ENCODE data around the gene COX6B1. TPM values are rescaled to one million over a fixed set of nuclear protein-coding genes. Genes with fewer than 3 reads are reported as not detected.
"Not testable (repeated sequence)": the region's sequence is repeated elsewhere in the genome, so short reads cannot be mapped to it uniquely, and the experiment has no call there.

COX6B1 gene
- total RNA-seq (2021; ENCODE audit: unreplicated experiment) (835 TPM), Bru-seq, nascent RNA (percentile 93 among the genes with signal in this experiment), BruChase-seq, experiment 1, labeled RNA remaining after a 2-hour chase (percentile 90 among the genes with signal in this experiment), BruChase-seq, experiment 2, labeled RNA remaining after a 6-hour chase (percentile 92 among the genes with signal in this experiment)
- 771 TPM for polyA plus RNA-seq (2012; ENCODE audit: insufficient read length)
- long read RNA-seq, transcript COX6B1-201 (4 exons, 667 nt), result major isoform, 238 of 437 reads
- long read RNA-seq, partial matches to known transcripts, result 191 of 437 reads
- long read RNA-seq, other reads (novel, unspliced or antisense), result 8 of 437 reads

- intact Hi-C loops (cut with micrococcal nuclease; ENCODE audit: unreplicated experiment), result no loop called here
- H3K4me3 ChIP-seq (ENCODE audit: low read depth in 2 of 2, low read length in 2 of 2), result peak within 1 kb of the TSS; percentile 79 to 96
- H3K9me3 ChIP-seq (ENCODE audit: control insufficient read depth, insufficient read depth, low read depth, low read length), result no peaks in the 10 kb centered on the region
- ChIA-PET POLR2A (interaction anchor here (0.6 kb wide), 4 partner anchors 8 to 245 kb away, joined by 3 to 8 read pairs (median 6); no protein-coding TSS in a partner anchor), CTCF (interaction anchor here (0.6 to 1.1 kb wide), 2 partner anchors 100 to 222 kb away, joined by 3 to 4 read pairs; no protein-coding TSS in a partner anchor)
- peaks cover 7% of the 10 kb centered on the region; the same call in 1 of the 2 replicates for H3K36me3 ChIP-seq (ENCODE audit: control insufficient read depth, insufficient read depth, low read length)
- H3K4me1 ChIP-seq (ENCODE audit: control insufficient read depth, insufficient read depth, low read length), result peaks cover 12% of the 10 kb centered on the region
- ATAC-seq (peak; percentile 82), DNase-seq (ENCODE audit: low read depth, low spot score) (peak; percentile 98)
- H3K27me3 ChIP-seq (ENCODE audit: control insufficient read depth, insufficient read depth, low read length), result no peaks in the 10 kb centered on the region
- in situ Hi-C loops (cut with HindIII; ENCODE audit: low pct_unique_long_range_greater_than_20kb, low sequenced_read_pairs), result no loop called here
- peak within 1 kb of the TSS; percentile 97 for H3K27ac ChIP-seq (ENCODE audit: low read length)
- BruUV-seq (replicated peaks), result TSS peak; percentile 94
- TF ChIP-seq REST (IDR thresholded peaks at IDR 0.05; ENCODE audit: insufficient read depth in 1 of 2, low read depth in 2 of 2, low read length in 1 of 2) (no peak), CTCF (IDR thresholded peaks at IDR 0.05) (no peak), POLR2AphosphoS5 (IDR thresholded peaks at IDR 0.05; ENCODE audit: low read depth, low read length) (peak; percentile 99), SIN3A (IDR thresholded peaks at IDR 0.05; ENCODE audit: borderline replicate concordance, insufficient read depth, low read depth, low read length) (0 out of 2 replicates have a peak, but pooled peaks have one; percentile 81), TCF7L2 (IDR thresholded peaks at IDR 0.05; ENCODE audit: low read depth, low read length) (no peak)
Observed at GRCh38 chr19:35648017-35648961, at the start of gene COX6B1. Gene COX6B1, plus strand, starts transcription at chr19:35648323. Its CDS starts 2,921 bp downstream, at chr19:35651244.

GRCh38 chr19:35601971-35602370, 46.2 kb upstream of the COX6B1 start:
- POLR2A ChIA-PET, result no interaction called here
- no peaks in the 10 kb centered on the region for H3K4me1 ChIP-seq (ENCODE audit: control insufficient read depth, insufficient read depth, low read length)
- H3K9me3 ChIP-seq (ENCODE audit: control insufficient read depth, insufficient read depth, low read depth, low read length), result no peaks in the 10 kb centered on the region
- H3K27ac ChIP-seq (ENCODE audit: low read length), result no peak overlapping the region
- intact Hi-C loops (cut with micrococcal nuclease; ENCODE audit: unreplicated experiment) (no loop called here), in situ Hi-C loops (cut with HindIII; ENCODE audit: low pct_unique_long_range_greater_than_20kb, low sequenced_read_pairs) (no loop called here)
- ATAC-seq (no peak), DNase-seq (ENCODE audit: low read depth, low spot score) (no peak)
- no peaks in the 10 kb centered on the region for H3K27me3 ChIP-seq (ENCODE audit: control insufficient read depth, insufficient read depth, low read length)
- BruUV-seq (replicated peaks), result no TSS peak
- H3K36me3 ChIP-seq (ENCODE audit: control insufficient read depth, insufficient read depth, low read length), result no peaks in the 10 kb centered on the region
- no peak overlapping the region for H3K4me3 ChIP-seq (ENCODE audit: low read depth in 2 of 2, low read length in 2 of 2)
- no peak for TF ChIP-seq POLR2AphosphoS5 (IDR thresholded peaks at IDR 0.05; ENCODE audit: low read depth, low read length)
- TF ChIP-seq REST (IDR thresholded peaks at IDR 0.05; ENCODE audit: insufficient read depth in 1 of 2, low read depth in 2 of 2, low read length in 1 of 2), result no peak
- TF ChIP-seq CTCF (IDR thresholded peaks at IDR 0.05), result no peak
- TF ChIP-seq TCF7L2 (IDR thresholded peaks at IDR 0.05; ENCODE audit: low read depth, low read length), result no peak
- TF ChIP-seq SIN3A (IDR thresholded peaks at IDR 0.05; ENCODE audit: borderline replicate concordance, insufficient read depth, low read depth, low read length), result no peak
- CTCF ChIA-PET, result no interaction called here

- H3K4me3 ChIP-seq (ENCODE audit: low read depth in 2 of 2, low read length in 2 of 2); in situ Hi-C loops (cut with HindIII; ENCODE audit: low pct_unique_long_range_greater_than_20kb, low sequenced_read_pairs): not testable (repeated sequence)
Observed at GRCh38 chr19:35604436-35604835, 43.7 kb upstream of the COX6B1 start.

More at GRCh38 chr19:35604436-35604835, 43.7 kb upstream of the COX6B1 start:
- H3K9me3 ChIP-seq (ENCODE audit: control insufficient read depth, insufficient read depth, low read depth, low read length); H3K4me1 ChIP-seq (ENCODE audit: control insufficient read depth, insufficient read depth, low read length); CTCF ChIA-PET; intact Hi-C loops (cut with micrococcal nuclease; ENCODE audit: unreplicated experiment); POLR2A ChIA-PET; BruUV-seq (replicated peaks); DNase-seq (ENCODE audit: low read depth, low spot score); H3K36me3 ChIP-seq (ENCODE audit: control insufficient read depth, insufficient read depth, low read length); H3K27ac ChIP-seq (ENCODE audit: low read length); H3K27me3 ChIP-seq (ENCODE audit: control insufficient read depth, insufficient read depth, low read length); ATAC-seq: not testable (repeated sequence)

All from Panc1 (cell line).